GM19372 (cell line): ENCODE data around the gene AIFM3.
"Not testable (repeated sequence)": the region's sequence is repeated elsewhere in the genome, so short reads cannot be mapped to it uniquely, and the experiment has no call there.

ENCODE experiments used
- ATAC-seq: cut with Tn5 transposase; IDR thresholded peaks from one replicate; pipeline ENCODE4 v1.9.1; 2021; ENCODE audit warnings: mild to moderate bottlenecking, low read depth, moderate library complexity; ENCODE audit not compliant: unreplicated experiment

The AIFM3 gene

GRCh38 chr22:20940904-20941385 is 26.1 kb upstream of the AIFM3 start:
- ATAC-seq = no peak

- ATAC-seq = not testable (repeated sequence)
Observed at GRCh38 chr22:20942203-20942902, 24.7 kb upstream of the AIFM3 start.

DNA sequence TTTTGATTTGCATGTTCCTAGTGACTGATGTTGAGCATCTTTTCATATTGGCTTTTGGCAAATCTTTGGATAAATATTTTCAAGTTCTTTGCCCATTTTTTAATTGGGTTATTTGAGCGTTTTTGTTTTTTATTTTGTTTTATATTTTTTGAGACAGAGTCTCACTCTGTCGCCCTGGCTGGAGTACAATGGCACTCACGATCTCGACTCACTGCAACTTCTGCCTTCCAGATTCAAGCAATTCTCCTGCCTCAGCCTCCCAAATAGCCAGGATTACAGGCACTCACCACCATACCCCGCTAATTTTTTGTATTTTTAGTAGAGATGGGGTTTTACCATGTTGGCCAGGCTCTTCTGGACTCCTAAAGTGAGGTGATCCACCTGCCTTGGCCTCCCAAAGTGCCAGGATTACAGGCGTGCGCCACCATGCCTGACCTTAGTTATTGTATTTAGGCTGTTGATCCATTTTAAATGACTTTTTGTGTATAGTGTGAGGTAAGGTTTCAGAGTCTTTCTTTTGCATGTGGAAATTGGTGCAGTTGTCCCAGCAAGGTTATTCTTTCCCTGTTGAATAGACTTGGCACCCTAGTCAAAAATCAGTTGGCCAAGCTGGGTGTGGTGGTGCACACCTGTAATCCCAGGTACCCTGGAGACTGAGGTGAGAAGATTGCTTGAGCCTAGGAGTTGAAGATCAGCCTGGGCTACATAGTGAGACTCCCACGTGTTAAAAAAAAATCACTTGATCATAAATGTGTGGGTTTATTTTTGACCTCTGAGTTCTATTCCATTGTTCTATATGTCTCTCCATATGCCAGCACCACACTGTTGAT is 23.7 kb upstream of the AIFM3 start:
- no peak for ATAC-seq

DNA sequence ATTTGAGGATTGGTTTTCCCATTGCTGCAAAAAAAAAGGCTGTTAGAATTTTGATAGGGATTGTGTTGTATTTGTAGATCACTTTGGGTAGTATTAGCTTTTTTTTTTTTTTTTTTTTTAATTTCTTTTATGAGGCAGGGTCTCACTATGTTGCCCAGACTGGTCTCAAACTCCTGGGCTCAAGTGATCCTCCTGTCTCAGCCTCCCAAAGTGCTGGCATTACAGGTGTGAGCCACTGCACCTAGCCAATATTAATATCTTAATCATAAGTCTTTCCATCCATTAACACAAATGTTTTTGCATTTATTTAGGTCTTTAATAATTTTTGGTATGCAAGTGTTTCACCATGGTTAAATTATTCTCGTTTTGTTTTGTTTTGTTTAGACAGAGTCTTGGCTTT is 23.0 kb upstream of the AIFM3 start:
- ATAC-seq = no peak

DNA sequence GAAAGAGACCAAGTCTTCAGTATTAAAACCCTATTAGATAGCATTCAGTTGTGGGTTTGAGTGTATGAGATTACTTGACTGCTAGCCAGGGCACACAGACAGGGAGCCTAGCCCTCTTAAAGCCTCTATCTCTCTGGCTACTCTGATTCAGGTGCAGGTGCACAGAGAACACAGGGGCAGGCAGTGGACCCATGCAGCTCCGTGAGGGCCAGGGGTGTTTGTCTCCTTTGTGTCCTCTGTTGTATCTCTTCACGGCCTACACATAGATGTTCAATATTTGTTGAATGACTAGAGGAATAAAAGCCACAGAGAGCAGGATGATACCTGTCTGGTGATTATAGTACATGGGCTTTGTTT is 21.5 kb upstream of the AIFM3 start:
- no peak for ATAC-seq

- no peak for ATAC-seq
Observed at GRCh38 chr22:20946080-20946986, 20.7 kb upstream of the AIFM3 start.

DNA sequence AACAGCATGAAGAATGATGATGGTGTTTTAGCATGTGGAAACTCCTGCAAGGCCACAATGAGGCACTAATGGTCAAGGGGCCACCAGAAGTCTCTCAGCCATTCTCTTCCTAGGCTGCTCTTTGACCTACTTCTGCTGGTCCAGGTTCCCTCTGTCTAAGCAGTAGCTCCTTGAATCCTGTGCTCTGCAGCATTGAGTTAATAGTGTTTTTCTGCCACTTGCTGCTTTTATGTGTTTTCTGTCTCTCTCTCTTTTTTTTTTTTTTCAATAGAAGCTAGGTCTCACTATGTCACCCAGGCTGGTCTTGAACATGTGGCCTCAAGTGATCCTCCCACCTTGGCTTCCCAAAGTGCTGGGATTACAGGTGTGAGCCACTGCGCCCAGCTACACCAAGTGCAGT is 20.1 kb upstream of the AIFM3 start:
- ATAC-seq = no peak

DNA sequence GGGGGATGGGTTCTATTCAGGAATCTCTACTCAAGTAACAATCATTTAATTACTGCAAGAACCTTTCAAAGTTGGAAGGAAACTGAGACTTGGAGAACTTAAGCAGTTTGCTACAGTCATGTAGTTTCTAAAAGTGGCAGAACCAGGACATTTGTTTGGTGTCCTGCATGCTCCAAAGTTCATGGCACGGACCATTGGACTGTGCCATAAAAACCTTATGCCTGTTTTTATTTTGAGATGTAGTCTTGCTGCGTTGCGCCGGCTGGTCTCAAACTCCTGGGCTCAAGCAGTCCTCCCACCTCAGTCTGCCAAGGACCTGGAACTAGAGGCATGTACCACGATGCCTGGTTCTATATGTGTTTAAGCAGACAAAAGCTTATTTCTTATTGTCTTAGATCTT is 18.6 kb upstream of the AIFM3 start:
- ATAC-seq = no peak

DNA sequence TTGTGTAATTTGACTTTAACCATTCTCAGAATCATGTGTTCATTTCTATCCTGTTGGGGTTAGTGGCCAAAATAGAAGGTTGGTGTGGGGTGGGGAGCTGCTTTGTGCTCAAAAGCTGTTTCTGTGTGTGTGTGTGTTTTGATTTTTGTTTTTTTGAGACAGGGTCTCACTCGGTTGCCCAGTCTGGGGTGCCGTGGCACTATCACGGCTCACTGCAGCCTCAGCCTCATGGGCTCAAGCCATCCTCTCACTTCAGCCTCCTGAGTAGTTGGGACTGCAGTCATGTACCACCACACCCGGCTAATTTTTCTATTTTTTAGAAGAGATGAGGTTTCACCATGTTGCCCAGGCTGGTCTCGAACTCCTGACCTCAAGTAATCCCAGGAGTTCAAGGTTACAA is 18.1 kb upstream of the AIFM3 start:
- no peak for ATAC-seq

GRCh38 chr22:20949698-20950183 is 17.3 kb upstream of the AIFM3 start:
- no peak for ATAC-seq

DNA sequence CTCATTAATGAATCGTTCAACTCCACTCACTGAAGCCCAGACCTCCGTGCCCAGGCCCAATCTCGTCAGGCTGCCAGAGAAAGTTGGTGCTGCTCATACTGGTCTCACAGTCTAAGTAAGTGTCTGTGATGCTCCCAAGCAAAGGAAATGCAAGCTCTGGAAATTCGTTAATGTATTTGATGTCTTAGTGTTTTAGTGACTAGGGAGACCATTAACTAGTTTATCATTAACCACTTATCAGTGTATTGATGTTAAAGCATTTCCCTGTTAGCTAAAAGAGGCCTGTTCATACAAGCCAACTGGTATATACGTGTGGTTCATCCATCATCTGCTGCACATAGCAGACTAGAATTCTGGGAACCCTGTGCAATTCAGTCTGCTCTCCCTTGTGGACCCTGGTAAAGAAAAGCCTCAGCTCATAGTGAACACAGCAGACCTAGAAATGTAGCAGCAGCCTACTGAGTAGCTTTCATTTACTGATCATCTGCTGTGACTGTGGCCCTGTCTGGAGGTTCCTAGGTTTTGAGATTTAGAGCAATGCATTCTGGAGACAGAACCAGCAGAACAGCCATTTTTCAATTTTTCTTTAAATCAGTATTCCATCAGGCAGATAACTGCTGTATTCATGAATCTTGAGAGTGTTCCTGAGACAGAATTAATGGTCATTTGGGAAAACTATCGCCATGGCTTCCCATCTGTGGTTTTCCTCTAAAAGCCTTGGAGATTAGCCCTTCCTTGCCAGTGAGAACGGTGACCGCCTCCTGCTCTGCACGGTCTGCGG is 15.7 kb upstream of the AIFM3 start:
- no peak for ATAC-seq

DNA sequence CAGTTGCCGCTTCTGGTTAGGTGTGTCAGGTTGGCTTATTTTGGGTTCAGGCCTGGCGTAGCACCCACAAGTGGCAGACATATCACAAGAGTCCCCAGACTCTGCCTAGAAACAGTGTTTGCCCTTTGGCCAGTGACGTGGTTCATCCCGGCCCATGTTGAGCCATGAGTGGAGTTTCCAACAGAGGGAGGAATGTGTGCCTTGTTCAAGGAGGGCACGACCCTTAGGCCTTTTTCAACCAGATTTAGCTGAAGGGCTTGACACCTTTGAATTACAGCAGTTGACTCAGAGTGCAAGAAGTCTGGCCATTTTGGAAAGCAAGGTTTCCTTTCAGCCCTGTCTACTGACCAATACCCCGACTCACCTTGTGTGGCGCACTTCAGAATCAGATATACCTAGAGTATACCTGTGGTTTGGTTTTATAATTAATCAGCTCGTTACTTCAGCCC is 15.1 kb upstream of the AIFM3 start:
- ATAC-seq = no peak

GRCh38 chr22:20952544-20953341 is 14.3 kb upstream of the AIFM3 start:
- ATAC-seq = no peak

- no peak for ATAC-seq
Observed at GRCh38 chr22:20953342-20953608, 13.8 kb upstream of the AIFM3 start.

DNA sequence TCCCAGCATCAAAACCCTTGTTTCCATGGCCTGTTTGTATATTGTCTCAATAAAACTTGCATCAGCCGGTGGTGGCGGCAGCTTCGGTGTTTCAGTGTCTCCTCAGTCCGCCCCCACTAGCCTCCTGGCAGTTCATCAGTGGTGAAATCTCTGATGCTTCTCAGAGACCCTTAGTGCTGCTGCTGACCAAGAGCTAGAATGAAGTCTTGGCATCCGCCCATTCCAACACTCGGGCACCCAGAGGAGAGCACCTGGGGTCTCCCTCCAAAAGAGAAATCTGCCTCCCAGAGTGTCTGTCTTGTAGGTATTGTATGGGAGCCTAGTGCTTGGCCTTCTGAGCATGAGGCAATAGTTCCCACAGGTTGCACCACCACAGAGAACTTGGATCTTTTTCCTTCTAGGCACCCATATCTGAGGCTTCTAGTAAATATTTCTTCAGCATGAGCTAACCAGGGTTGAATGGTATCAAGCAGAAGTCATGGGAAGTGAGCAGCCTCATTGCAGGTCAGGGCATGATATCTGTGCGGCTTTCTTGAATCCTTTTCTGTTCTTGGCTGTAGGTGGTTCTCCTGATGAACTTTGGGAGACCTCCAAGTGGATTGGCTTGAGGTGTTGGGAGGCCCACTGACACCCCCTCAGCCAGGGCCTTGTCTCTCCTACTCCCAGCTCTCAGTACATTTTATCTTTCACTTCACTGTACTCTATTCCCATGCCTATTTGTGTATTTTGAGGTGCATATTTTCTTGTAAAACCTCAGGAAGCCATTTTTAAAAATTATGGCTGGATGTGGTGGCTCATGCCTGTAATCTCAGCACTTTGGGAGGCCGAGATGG is 13.2 kb upstream of the AIFM3 start:
- no peak for ATAC-seq

DNA sequence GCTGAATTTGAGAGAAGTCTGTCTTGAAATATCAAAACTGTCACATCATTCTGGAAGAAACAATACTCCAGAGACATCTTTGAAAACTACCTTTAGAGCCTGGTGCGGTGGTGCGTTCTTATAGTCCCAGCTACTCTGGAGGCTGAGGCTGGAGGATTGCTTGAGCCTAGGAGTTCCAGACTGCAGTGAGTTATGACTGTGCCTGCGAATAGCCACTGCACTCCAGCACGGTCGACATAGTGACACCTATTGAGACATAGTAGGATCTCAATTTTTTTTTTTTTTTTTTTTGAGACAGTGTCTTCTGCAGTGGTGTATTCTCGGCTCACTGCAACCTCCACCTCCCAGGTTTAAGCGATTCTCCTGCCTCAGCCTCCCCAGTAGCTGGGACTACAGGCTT is 11.5 kb upstream of the AIFM3 start:
- no peak for ATAC-seq

DNA sequence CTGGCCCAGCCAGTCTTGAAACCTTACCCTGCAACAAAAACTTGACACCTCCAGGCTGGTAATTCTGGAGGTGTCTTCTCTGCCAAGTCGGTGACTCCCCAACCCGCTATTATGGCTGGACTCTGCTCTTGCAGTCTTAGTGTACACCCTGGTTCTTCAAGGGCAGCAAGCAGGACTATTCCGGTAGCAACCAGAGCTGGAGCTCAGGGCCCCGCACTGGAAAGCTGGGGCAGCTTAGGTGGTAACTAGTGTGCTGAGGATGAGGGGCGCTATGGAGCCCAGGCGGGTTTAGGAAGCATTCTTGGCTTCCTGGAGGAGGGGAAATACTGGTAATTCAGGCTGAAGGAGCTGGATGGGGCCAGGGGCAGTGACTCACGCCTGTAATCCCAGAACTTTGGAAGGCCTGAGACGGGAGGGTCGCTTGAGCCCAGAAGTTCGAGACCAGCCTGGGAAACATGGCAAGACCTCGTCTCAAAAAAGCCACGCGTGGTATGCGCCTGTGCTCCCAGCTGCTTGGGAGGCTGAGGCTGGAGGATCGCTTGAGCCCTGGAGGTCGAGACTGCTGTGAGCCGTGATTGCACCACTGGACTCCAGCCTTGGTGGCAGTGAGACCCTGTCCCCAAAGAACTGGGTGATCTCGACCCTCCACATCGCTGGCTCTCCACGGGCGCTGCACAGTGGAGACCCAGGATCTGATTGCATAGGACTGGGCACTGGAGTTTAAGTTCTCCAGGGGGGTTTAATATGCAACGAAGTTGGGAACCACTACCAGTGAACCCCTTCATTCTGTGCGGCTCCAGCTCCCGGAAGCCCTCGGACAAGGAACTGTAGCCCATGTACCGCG is 10.6 kb upstream of the AIFM3 start:
- no peak for ATAC-seq
